Stomach (tissue), 9 donors: ENCODE data around the gene ILRUN. TPM values are rescaled to one million over a fixed set of nuclear protein-coding genes. Genes with fewer than 3 reads are reported as not detected.

Source experiments
- DNase-seq, 2 donors: peaks; one replicate each; pipeline versions ENCODE4 v3.0.0 to v3.0.0-alpha.2; 2013 to 2019
- H3K27ac ChIP-seq, 5 donors: fragments of 200-600 bp in 4 of 5; sonication (generic) in 4 of 5; one replicate each; pipeline ENCODE4 v1.5.1; 2013 to 2019; ENCODE audit warnings: mild to moderate bottlenecking in 1 of 5, moderate library complexity in 1 of 5
- H3K27me3 ChIP-seq, 3 donors: fragments of 200-600 bp; sonication (generic); one replicate each; pipeline ENCODE4 v1.5.1; 2017 to 2019; ENCODE audit warnings: mixed run types in 1 of 3
- H3K36me3 ChIP-seq, 4 donors: fragments of 200-600 bp; sonication (generic); 1 replicate in 3 of 4; 2 replicates in 1 of 4; pipeline ENCODE4 v1.5.1; 2016 to 2019
- H3K4me1 ChIP-seq, 4 donors: fragments of 200-600 bp; sonication (generic); one replicate each; pipeline ENCODE4 v1.5.1; 2016 to 2019
- H3K4me3 ChIP-seq, 4 donors: fragments of 200-600 bp; sonication (generic) in 3 of 4; one replicate each; pipeline ENCODE4 v1.5.1; 2016 to 2019; ENCODE audit warnings: mild to moderate bottlenecking in 1 of 4
- H3K9me3 ChIP-seq, 4 donors: fragments of 200-600 bp; sonication (generic); one replicate each; pipeline ENCODE4 v1.5.1; 2016 to 2019
- CTCF ChIP-seq, 7 experiments: fragments of 450-650 bp in 4 of 7; fragments of 200-600 bp in 3 of 7; sonication (generic) in 3 of 7; IDR thresholded peaks; one replicate each; pipeline ENCODE4 v1.5.1; 2016 to 2019; ENCODE audit warnings: antibody characterized with exemption in 7 of 7, control low read depth in 2 of 7, mild to moderate bottlenecking in 1 of 7
- EP300 ChIP-seq: sonication (generic); formaldehyde crosslinking; IDR thresholded peaks from one replicate; pipeline ENCODE4 v1.6.1; 2017; ENCODE audit warnings: antibody characterized with exemption
- POLR2A ChIP-seq, 4 donors: fragments of 450-650 bp; IDR thresholded peaks; one replicate each; pipeline ENCODE4 v1.6.1; 2016; ENCODE audit warnings: antibody characterized with exemption in 4 of 4, control low read depth in 2 of 4, mild to moderate bottlenecking in 1 of 4, moderate library complexity in 1 of 4
- POLR2AphosphoS5 ChIP-seq, 3 donors: sonication (generic); formaldehyde crosslinking; IDR thresholded peaks; one replicate each; pipeline ENCODE4 v1.6.1; 2016; ENCODE audit warnings: antibody characterized with exemption in 3 of 3
- WGBS, 5 donors: extraction: QIAGEN DNeasy Blood & Tissue Kit in 3 of 5; methylation state at CpG; one replicate each; pipeline versions ENCODE4 v1.1.5 to v1.1.7; 2013 to 2018; 5-methylcytosine and 5-hydroxymethylcytosine counted together
- intact Hi-C: fragments of 100-400 bp; cut with DNase I; formaldehyde crosslinking; loops from one replicate; pipeline ENCODE4 v1.15.1; 2023; ENCODE audit warnings: low total_unique reads
- polyA plus RNA-seq, 3 donors: library from polyadenylated mRNA; stranded (reverse); fragments of 200-250 nt; gene quantifications; one replicate each; pipeline ENCODE4 v1.2.3, GENCODE V29; 2013
- total RNA-seq, 5 donors: library from RNA; depleted of rRNA; stranded (reverse); fragments of >200 nt; gene quantifications; one replicate each; pipeline versions ENCODE4 v1.1.0 to v1.2.3, GENCODE V29; 2014 to 2016
- donor health status: healthy with polysubstance abuse.
- donor health status: Bipolar disorder and iron deficiency.
- donor health status: healthy.

Gene ILRUN
- total and polyA plus RNA-seq, 8 donors, result 27.0 to 89.3 (median 43.6) TPM

- no peaks in the 10 kb centered on the region for H3K36me3 ChIP-seq
- peak overlapping the region; percentile 92 to 97 (median 97) for H3K27ac ChIP-seq
- intact Hi-C loops, result no loop called here
- peak overlapping the region; percentile 86 to 97 (median 88) for H3K4me3 ChIP-seq
- no peak for TF ChIP-seq EP300
- no peak for TF ChIP-seq CTCF (IDR thresholded peaks at IDR 0.05)
- TF ChIP-seq POLR2A (IDR thresholded peaks at IDR 0.05), result no peak
- no peak for TF ChIP-seq POLR2AphosphoS5 (IDR thresholded peaks at IDR 0.05)
- H3K4me1 ChIP-seq, result peaks cover 17 to 54% (median 42%) of the 10 kb centered on the region in 4 donors
- no peaks in the 10 kb centered on the region for H3K9me3 ChIP-seq
- 0 to 1% (median 1%) methylated on average over 17 to 41 of the region's 41 CpGs for WGBS, 5 donors
- peak in 1 of 2 donors; percentile 48 for DNase-seq
- no peaks in the 10 kb centered on the region for H3K27me3 ChIP-seq
Observed at GRCh38 chr6:34696189-34696738, 303 bp downstream of the ILRUN start.

GRCh38 chr6:34695729-34696188 is 808 bp downstream of the ILRUN start:
- DNase-seq, result peak in 1 of 2 donors; percentile 18
- WGBS, 5 donors, result 7 to 13% (median 10%) methylated on average over 5 of the region's 5 CpGs
- H3K27me3 ChIP-seq, result no peaks in the 10 kb centered on the region

GRCh38 chr6:34692280-34692679 is 4.3 kb downstream of the ILRUN start:
- no peaks in the 10 kb centered on the region for H3K27me3 ChIP-seq
- intact Hi-C loops, result no loop called here
- no peak overlapping the region for H3K27ac ChIP-seq
- no peak for TF ChIP-seq CTCF (IDR thresholded peaks at IDR 0.05)
- TF ChIP-seq POLR2A (IDR thresholded peaks at IDR 0.05), result no peak
- no peak for TF ChIP-seq POLR2AphosphoS5 (IDR thresholded peaks at IDR 0.05)
- TF ChIP-seq EP300, result no peak
- DNase-seq, result no peak
- H3K4me1 ChIP-seq, result peaks cover 17 to 69% (median 45%) of the 10 kb centered on the region in 4 donors
- H3K36me3 ChIP-seq, result peaks cover 0 to 8% (median 5%) of the 10 kb centered on the region in 4 donors
- WGBS, 5 donors, result 77 to 84% (median 82%) methylated on average over 4 of the region's 4 CpGs
- no peaks in the 10 kb centered on the region for H3K9me3 ChIP-seq
- H3K4me3 ChIP-seq, result no peak overlapping the region

More at GRCh38 chr6:34695729-34696188, 808 bp downstream of the ILRUN start:
- intact Hi-C loops, result no loop called here
- Histone ChIP-seq H3K9me3 (no peaks in the 10 kb centered on the region), H3K27ac (peak overlapping the region; percentile 92 to 97 (median 97)), H3K4me1 (peaks cover 17 to 55% (median 44%) of the 10 kb centered on the region in 4 donors), H3K36me3 (no peaks in the 10 kb centered on the region), H3K4me3 (peak overlapping the region; percentile 86 to 97 (median 88))
- TF ChIP-seq EP300 (no peak), POLR2AphosphoS5 (IDR thresholded peaks at IDR 0.05) (no peak), POLR2A (IDR thresholded peaks at IDR 0.05) (no peak)

- Histone ChIP-seq H3K4me1 (peaks cover 10 to 57% (median 30%) of the 10 kb centered on the region in 4 donors), H3K9me3 (no peaks in the 10 kb centered on the region), H3K36me3 (peaks cover 0 to 8% (median 5%) of the 10 kb centered on the region in 4 donors), H3K4me3 (no peak overlapping the region), H3K27ac (no peak overlapping the region), H3K27me3 (no peaks in the 10 kb centered on the region)
- intact Hi-C loops, result loop anchor here (10.0 kb wide), 1 partner anchor 75 kb away; no protein-coding TSS in a partner anchor
- no peak for TF ChIP-seq CTCF (IDR thresholded peaks at IDR 0.05)
- no peak for TF ChIP-seq EP300
- TF ChIP-seq POLR2AphosphoS5 (IDR thresholded peaks at IDR 0.05), result no peak
- TF ChIP-seq POLR2A (IDR thresholded peaks at IDR 0.05), result no peak
- DNase-seq, result no peak
Observed at GRCh38 chr6:34689742-34690141, 6.8 kb downstream of the ILRUN start.

GRCh38 chr6:34688956-34689355 is 7.6 kb downstream of the ILRUN start:
- peaks cover 0 to 8% (median 5%) of the 10 kb centered on the region in 4 donors for H3K36me3 ChIP-seq
- intact Hi-C loops, result loop anchor here (10.0 kb wide), 1 partner anchor 76 kb away; no protein-coding TSS in a partner anchor
- no peak for TF ChIP-seq POLR2AphosphoS5 (IDR thresholded peaks at IDR 0.05)
- TF ChIP-seq POLR2A (IDR thresholded peaks at IDR 0.05), result no peak
- TF ChIP-seq EP300, result no peak
- no peak for TF ChIP-seq CTCF (IDR thresholded peaks at IDR 0.05)
- no peaks in the 10 kb centered on the region for H3K27me3 ChIP-seq
- no peak for DNase-seq
- WGBS, 5 donors, result 86 to 91% (median 89%) methylated on average over 5 of the region's 5 CpGs
- H3K9me3 ChIP-seq, result no peaks in the 10 kb centered on the region
- no peak overlapping the region for H3K27ac ChIP-seq
- peaks cover 2 to 54% (median 26%) of the 10 kb centered on the region in 4 donors for H3K4me1 ChIP-seq
- H3K4me3 ChIP-seq, result no peak overlapping the region
